Peyer's patch (tissue), 4 donors: ENCODE measurements around the gene DHRS4. TPM values are rescaled to one million over a fixed set of nuclear protein-coding genes. Genes with fewer than 3 reads are reported as not detected.
"Not testable (repeated sequence)": the region's sequence is repeated elsewhere in the genome, so short reads cannot be mapped to it uniquely, and the experiment has no call there.

Source experiments
- DNase-seq, 3 donors: peaks; one replicate each; pipeline ENCODE4 v3.0.0-alpha.2; 2017 to 2019
- H3K27ac ChIP-seq, 4 donors: fragments of 200-600 bp; sonication (generic); one replicate each; pipeline ENCODE4 v1.5.1; 2016 to 2019
- H3K27me3 ChIP-seq, 2 donors: fragments of 200-600 bp; sonication (generic); one replicate each; pipeline ENCODE4 v1.5.1; 2019
- H3K36me3 ChIP-seq, 3 donors: fragments of 200-600 bp; sonication (generic); one replicate each; pipeline ENCODE4 v1.5.1; 2016 to 2019
- H3K4me1 ChIP-seq, 4 donors: fragments of 200-600 bp; sonication (generic); one replicate each; pipeline ENCODE4 v1.5.1; 2016 to 2019
- H3K4me3 ChIP-seq, 4 donors: fragments of 200-600 bp; sonication (generic); 1 replicate in 3 of 4; 2 replicates in 1 of 4; pipeline ENCODE4 v1.5.1; 2016 to 2019; ENCODE audit warnings: mild to moderate bottlenecking in 1 of 4
- H3K9me3 ChIP-seq, 4 donors: fragments of 200-600 bp; sonication (generic); one replicate each; pipeline ENCODE4 v1.5.1; 2016 to 2019; ENCODE audit warnings: mild to moderate bottlenecking in 1 of 4
- POLR2A ChIP-seq, 2 donors: fragments of 450-650 bp; IDR thresholded peaks; one replicate each; pipeline ENCODE4 v1.5.1; 2017; ENCODE audit warnings: antibody characterized with exemption in 2 of 2, mild to moderate bottlenecking in 2 of 2, moderate library complexity in 2 of 2
- total RNA-seq, 4 donors: library from RNA; depleted of rRNA; stranded (reverse); fragments of >200 nt; gene quantifications; one replicate each; pipeline ENCODE4 v1.1.0, GENCODE V29; 2016
- TF ChIP-seq, protein P1 (sequence below), 6 experiments: fragments of 450-650 bp in 4 of 6; fragments of 200-600 bp in 2 of 6; sonication (generic) in 1 of 6; IDR thresholded peaks; one replicate each; pipeline ENCODE4 v1.5.1; 2017 to 2019; ENCODE audit warnings: antibody characterized with exemption in 6 of 6, mild to moderate bottlenecking in 3 of 6, moderate library complexity in 1 of 6

DHRS4 gene
- total RNA-seq, 4 donors from 2014 or later, result 52.8 to 77.9 (median 62.4) TPM

DNA sequence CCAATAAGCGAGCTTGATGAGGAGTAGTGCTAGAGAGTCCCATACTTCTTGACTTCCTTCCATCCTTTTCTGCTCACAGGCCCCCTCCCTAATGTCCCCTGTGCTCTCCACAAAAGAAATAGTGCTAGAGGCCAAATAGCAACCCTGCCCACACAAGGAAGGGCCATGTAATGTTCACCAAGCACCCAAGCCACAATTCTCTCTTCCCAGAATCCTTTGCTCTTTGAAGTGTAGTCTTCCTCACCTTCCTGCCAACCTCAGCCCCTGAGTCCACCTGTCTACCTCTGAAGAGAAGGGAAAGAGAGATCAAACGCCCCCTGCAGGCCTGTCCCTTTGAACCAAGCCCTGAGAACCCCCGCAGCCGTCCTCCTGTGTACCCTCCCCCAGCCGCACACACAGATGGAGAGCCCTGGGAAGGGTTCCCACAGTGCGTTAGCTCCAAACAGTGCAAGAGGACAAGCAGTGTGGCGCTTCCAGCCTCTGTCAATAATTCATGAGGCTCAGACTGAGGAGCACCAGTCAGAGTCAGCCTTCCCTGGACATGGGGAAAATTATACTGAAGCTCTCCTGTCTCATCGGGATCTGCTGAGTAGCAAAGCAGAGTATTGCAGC lies 1.9 kb upstream of the DHRS4 start:
- no peak for TF ChIP-seq POLR2A (IDR thresholded peaks at IDR 0.05)
- TF ChIP-seq, protein P1, sequence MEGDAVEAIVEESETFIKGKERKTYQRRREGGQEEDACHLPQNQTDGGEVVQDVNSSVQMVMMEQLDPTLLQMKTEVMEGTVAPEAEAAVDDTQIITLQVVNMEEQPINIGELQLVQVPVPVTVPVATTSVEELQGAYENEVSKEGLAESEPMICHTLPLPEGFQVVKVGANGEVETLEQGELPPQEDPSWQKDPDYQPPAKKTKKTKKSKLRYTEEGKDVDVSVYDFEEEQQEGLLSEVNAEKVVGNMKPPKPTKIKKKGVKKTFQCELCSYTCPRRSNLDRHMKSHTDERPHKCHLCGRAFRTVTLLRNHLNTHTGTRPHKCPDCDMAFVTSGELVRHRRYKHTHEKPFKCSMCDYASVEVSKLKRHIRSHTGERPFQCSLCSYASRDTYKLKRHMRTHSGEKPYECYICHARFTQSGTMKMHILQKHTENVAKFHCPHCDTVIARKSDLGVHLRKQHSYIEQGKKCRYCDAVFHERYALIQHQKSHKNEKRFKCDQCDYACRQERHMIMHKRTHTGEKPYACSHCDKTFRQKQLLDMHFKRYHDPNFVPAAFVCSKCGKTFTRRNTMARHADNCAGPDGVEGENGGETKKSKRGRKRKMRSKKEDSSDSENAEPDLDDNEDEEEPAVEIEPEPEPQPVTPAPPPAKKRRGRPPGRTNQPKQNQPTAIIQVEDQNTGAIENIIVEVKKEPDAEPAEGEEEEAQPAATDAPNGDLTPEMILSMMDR (IDR thresholded peaks at IDR 0.05), result no peak
- H3K9me3 ChIP-seq, result no peaks in the 10 kb centered on the region
- H3K27ac ChIP-seq, result no peak overlapping the region
- no peaks in the 10 kb centered on the region for H3K27me3 ChIP-seq
- peaks cover 0 to 9% (median 4%) of the 10 kb centered on the region in 4 donors for H3K4me1 ChIP-seq
- H3K36me3 ChIP-seq, result peaks cover 0 to 10% (median 0%) of the 10 kb centered on the region in 3 donors
- DNase-seq, result no peak
- no peak overlapping the region for H3K4me3 ChIP-seq

- peak in 1 of 3 donors; percentile 52 for DNase-seq
- not testable (repeated sequence) for H3K9me3 ChIP-seq, H3K27me3 ChIP-seq, H3K4me1 ChIP-seq
- H3K4me3 ChIP-seq, result peak overlapping the region; percentile 71 to 93 (median 84)
- H3K27ac ChIP-seq, result peak overlapping the region; percentile 74 to 93 (median 90)
- H3K36me3 ChIP-seq, result peaks cover 0 to 13% (median 0%) of the 10 kb centered on the region in 3 donors
Measured at GRCh38 chr14:23953116-23953463, 480 bp upstream of the DHRS4 start.

DNA sequence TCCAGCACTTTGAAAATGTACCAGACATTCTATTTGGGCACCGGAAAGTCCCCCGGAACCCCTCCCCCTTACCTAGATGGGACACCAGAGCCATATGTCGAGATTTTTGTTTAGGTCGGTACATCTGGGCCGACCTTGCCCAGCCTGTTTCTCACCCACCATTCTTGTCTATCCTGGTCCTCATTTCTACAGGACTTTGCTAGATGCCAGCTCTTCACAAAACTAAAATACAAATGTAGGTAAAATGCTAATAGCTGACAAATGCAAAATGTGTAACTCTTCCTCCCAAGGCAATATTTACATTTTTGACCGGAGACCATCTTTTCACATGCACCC lies 677 bp downstream of the DHRS4 start:
- not testable (repeated sequence) for DNase-seq, H3K4me1 ChIP-seq, H3K27me3 ChIP-seq, H3K9me3 ChIP-seq
- Histone ChIP-seq H3K27ac (peak overlapping the region; percentile 74 to 93 (median 90)), H3K36me3 (peaks cover 0 to 19% (median 0%) of the 10 kb centered on the region in 3 donors), H3K4me3 (peak overlapping the region; percentile 71 to 93 (median 84))

GRCh38 chr14:23954965-23955364 lies 1.4 kb downstream of the DHRS4 start:
- H3K4me3 ChIP-seq, result peak overlapping the region in 2 of 4 donors; percentile 89 to 93

GRCh38 chr14:23955811-23956210 lies 2.2 kb downstream of the DHRS4 start:
- DNase-seq, result not testable (repeated sequence)

More at GRCh38 chr14:23954965-23955364, 1.4 kb downstream of the DHRS4 start:
- DNase-seq, result peak in 2 of 3 donors; percentile 66 to 85
- peak overlapping the region in 1 of 4 donors; percentile 9 for H3K27ac ChIP-seq
- not testable (repeated sequence) for H3K27me3 ChIP-seq, H3K9me3 ChIP-seq, H3K4me1 ChIP-seq
- H3K36me3 ChIP-seq, result peaks cover 0 to 19% (median 0%) of the 10 kb centered on the region in 3 donors

DNA sequence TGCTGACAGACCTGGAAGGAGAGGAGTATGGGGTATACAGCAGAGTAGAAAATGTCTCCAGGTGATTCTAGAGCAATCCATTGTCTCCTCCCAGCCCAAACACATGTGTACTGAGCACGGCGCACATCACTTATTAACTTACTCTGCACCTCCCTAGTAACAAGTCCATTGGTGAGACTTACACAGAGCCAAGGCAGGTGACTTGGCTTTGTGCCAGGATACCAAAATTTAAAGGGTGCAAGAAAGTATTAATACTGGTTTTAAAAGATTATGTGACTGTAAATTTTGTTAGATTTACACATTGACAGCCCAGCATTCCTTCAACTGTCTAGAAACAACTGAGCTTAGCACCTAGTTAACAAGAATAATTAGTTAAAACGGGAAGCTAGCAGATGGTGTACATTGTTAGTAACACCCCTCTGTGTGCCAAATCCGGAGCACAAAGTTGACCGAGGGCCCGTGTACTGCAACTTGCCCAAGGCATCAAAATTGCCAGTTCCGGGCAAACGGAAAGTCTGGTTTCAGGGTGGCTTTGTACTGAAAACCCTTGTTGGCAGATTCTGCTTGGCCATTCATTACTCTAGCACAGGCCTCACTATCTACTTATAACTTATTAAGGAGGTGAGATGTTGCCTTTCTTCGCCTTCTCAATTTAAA lies 4.5 kb downstream of the DHRS4 start:
- not testable (repeated sequence) for H3K4me3 ChIP-seq, H3K4me1 ChIP-seq, H3K9me3 ChIP-seq, H3K27ac ChIP-seq, DNase-seq, H3K27me3 ChIP-seq
- H3K36me3 ChIP-seq, result peaks cover 0 to 19% (median 0%) of the 10 kb centered on the region in 3 donors

More at GRCh38 chr14:23955811-23956210, 2.2 kb downstream of the DHRS4 start:
- peaks cover 0 to 19% (median 0%) of the 10 kb centered on the region in 3 donors for H3K36me3 ChIP-seq
- H3K9me3 ChIP-seq, H3K27me3 ChIP-seq, H3K4me3 ChIP-seq, H3K4me1 ChIP-seq, H3K27ac ChIP-seq: not testable (repeated sequence)

- not testable (repeated sequence) for H3K27ac ChIP-seq, H3K4me1 ChIP-seq, DNase-seq, H3K27me3 ChIP-seq, H3K9me3 ChIP-seq, H3K4me3 ChIP-seq
- H3K36me3 ChIP-seq, result peaks cover 0 to 13% (median 0%) of the 10 kb centered on the region in 3 donors
Measured at GRCh38 chr14:23960899-23961298, 7.3 kb downstream of the DHRS4 start.

DNA sequence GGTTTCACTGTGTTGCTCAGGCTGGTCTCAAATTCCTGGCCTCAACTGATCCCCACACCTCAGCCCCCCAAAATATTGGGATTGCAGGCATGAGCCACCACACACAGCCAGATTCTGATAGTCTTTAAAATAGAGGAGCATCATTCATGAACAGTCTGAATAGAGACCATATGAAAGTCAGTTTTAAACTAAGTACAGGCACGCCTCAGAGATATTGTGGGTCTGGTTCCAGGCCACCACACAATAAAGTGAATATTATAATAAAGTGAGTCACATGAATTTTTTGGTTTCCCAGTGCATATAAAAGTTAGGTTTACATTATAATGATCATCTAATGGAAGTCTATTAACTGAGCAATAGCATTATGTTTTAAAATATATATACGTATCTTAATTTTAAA lies 8.1 kb downstream of the DHRS4 start:
- H3K4me3 ChIP-seq, H3K4me1 ChIP-seq, H3K36me3 ChIP-seq, H3K27me3 ChIP-seq, H3K27ac ChIP-seq, DNase-seq, H3K9me3 ChIP-seq: not testable (repeated sequence)

DNA sequence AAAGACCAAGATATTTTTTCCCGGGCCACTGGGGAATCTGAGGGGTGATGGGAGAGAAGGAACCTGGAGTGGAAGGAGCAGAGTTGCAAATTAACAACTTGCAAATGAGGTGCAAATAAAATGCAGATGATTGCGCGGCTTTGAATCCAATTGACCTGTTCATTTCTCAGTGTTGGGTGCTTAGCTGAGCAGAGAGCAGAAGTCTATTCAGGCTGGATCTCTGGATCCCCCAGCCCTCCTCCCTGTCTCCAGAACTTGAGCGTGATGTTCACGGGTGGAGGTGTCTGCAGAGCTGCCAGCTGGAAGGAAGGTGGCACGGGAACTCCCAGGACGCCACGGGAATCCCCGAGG lies 15.5 kb downstream of the DHRS4 start:
- not testable (repeated sequence) for H3K9me3 ChIP-seq, DNase-seq, H3K36me3 ChIP-seq, H3K27me3 ChIP-seq, H3K4me1 ChIP-seq, H3K27ac ChIP-seq
- peak overlapping the region in 2 of 4 donors; percentile 54 to 67 for H3K4me3 ChIP-seq

DNA sequence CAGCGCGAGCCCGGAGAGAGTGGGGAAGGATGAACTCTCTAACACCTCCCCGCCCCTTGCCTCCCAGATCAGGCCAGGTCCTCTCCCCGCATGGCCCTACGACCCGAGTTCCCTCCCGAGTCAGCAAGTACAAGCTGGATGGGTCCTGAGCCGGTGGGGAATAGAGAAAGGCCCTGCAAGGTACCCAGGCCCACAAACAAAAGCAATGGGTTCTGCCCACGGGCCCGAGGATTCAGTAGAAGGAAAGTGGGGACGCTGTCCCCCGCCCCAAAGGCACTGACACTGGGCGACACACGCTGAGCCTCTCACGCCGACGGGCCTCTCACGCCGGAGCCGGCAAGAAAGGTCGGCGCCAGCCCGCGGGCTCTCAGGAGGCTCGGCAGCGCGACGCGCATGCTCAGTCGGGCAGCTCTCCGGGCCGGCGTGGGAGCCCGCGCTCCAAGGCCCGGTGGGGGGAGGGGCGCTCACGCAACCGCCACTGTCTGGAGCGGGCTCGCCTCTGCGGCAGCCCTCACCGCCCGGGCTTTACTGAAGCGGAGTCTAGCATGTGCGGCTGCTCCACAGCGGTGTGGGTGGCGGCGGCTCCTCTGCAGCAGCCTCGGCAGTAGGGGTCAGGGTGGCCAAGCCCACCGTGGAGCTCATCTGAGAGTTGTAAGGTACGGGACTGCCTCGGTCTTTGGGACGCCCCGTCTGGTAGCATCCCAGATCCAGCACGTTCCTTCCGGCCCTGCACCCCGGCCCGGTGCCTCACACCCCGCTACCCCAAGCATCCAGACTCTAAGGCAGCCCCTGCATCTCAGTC lies 16.1 kb downstream of the DHRS4 start:
- H3K9me3 ChIP-seq, H3K4me1 ChIP-seq, H3K27me3 ChIP-seq, H3K36me3 ChIP-seq: not testable (repeated sequence)
- H3K27ac ChIP-seq, result peak overlapping the region in 3 of 4 donors; percentile 48 to 74 (median 72)
- peak overlapping the region; percentile 22 to 67 (median 48) for H3K4me3 ChIP-seq
- DNase-seq, result peak in 1 of 3 donors; percentile 77

DNA sequence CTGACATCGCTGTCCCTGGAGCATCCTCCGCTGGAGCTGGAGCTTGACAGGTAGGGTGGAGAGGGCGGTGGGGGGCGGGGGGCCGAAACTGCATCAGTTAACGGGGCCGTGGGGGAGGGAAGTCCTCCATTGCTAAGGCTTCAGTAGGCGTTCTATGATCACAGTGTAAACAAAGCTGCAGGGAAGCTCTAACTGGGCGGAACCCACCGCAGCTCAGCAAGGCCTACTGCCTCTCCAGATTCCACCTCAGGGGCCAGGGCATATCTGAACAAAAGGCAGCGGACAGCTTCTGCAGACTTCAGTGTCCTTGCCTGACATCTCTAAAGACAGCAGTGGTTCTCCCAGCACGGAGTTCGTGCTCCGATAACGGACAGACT lies 16.7 kb downstream of the DHRS4 start:
- not testable (repeated sequence) for H3K4me1 ChIP-seq, H3K36me3 ChIP-seq, H3K4me3 ChIP-seq, DNase-seq, H3K9me3 ChIP-seq, H3K27ac ChIP-seq, H3K27me3 ChIP-seq

DNA sequence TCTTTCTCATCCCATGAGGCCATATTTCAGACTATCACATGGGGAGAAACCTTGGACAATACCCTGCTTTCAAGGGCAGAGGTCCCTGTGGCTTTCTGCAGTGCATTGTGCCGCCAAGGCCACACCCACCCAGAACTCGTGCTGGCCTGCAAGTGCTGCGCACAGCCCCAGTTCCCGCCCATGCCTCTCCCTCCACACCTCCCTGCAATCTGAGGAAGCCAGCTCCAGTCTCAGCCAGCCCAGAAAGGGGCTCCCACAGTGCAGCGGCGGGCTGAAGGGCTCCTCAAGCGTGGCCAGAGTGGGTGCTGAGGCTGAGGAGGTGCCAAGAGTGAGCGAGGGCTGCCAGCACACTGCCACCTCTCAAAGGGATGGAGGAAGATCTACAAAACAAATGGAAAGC lies 19.6 kb downstream of the DHRS4 start:
- not testable (repeated sequence) for H3K36me3 ChIP-seq, H3K9me3 ChIP-seq, H3K4me1 ChIP-seq, H3K27ac ChIP-seq, H3K4me3 ChIP-seq, DNase-seq, H3K27me3 ChIP-seq

- DNase-seq, H3K27ac ChIP-seq, H3K9me3 ChIP-seq, H3K36me3 ChIP-seq, H3K4me1 ChIP-seq, H3K4me3 ChIP-seq, H3K27me3 ChIP-seq: not testable (repeated sequence)
Measured at GRCh38 chr14:23974041-23974440, 20.5 kb downstream of the DHRS4 start.
